Lower lobe of right lung (tissue), 2 donors: Measurements from ENCODE around the gene CRISP3. TPM values are rescaled to one million over a fixed set of nuclear protein-coding genes. Genes with fewer than 3 reads are reported as not detected.

Experiments used
- ATAC-seq, 2 donors: fragments of 200-7000 bp; cut with Tn5 transposase; one replicate each; pipeline ENCODE4 v1.9.1; 2020 to 2022; ENCODE audit warnings: mild to moderate bottlenecking in 2 of 2, moderate library complexity in 2 of 2
- DNase-seq: peaks from one replicate; pipeline ENCODE4 v3.0.0-alpha.2; 2020
- H3K27ac ChIP-seq: fragments of 200-600 bp; one replicate; pipeline ENCODE4 v1.8.0; 2022
- H3K27me3 ChIP-seq: fragments of 200-600 bp; one replicate; pipeline ENCODE4 v1.8.0; 2022; ENCODE audit warnings: low read depth
- H3K36me3 ChIP-seq: fragments of 200-600 bp; one replicate; pipeline ENCODE4 v1.8.0; 2022; ENCODE audit warnings: mild to moderate bottlenecking
- H3K4me1 ChIP-seq: fragments of 200-600 bp; one replicate; pipeline ENCODE4 v1.8.0; 2022
- H3K4me3 ChIP-seq: fragments of 200-600 bp; one replicate; pipeline ENCODE4 v1.8.0; 2022; ENCODE audit warnings: mild to moderate bottlenecking
- H3K9me3 ChIP-seq: fragments of 200-600 bp; one replicate; pipeline ENCODE4 v1.8.0; 2022
- CTCF ChIP-seq: fragments of 200-600 bp; IDR thresholded peaks from one replicate; pipeline ENCODE4 v1.8.0; 2022; ENCODE audit warnings: antibody characterized with exemption, mild to moderate bottlenecking
- intact Hi-C: fragments of 100-400 bp; cut with DNase I; formaldehyde crosslinking; loops from one replicate; pipeline ENCODE4 v1.11.0; 2022
- long read RNA-seq: library from polyadenylated mRNA; unstranded; transcript quantifications from one replicate; pipeline ENCODE4 v2.0.0, GENCODE V29; 2021
- total RNA-seq: library from RNA; stranded (reverse); fragmentation: NEBNext Ultra II Directional; extraction: Animal tissue kit (Norgen Biotek cat#: 25700); gene quantifications from one replicate; pipeline ENCODE4 v1.2.1, GENCODE V29; 2021
- donor health status: DM: no; HTN: yes; CAD: no; lungs with severe emphysema.

The CRISP3 gene
- total RNA-seq: 2.5 TPM
- long read RNA-seq: 0 reads

GRCh38 chr6:49744259-49744658 lies at the start of gene CRISP3:
Gene CRISP3 (minus strand): TSS chr6:49744388. CDS start chr6:49744367, 21 bp downstream.
- Histone ChIP-seq H3K4me1 (no peaks in the 10 kb centered on the region), H3K27me3 (no peaks in the 10 kb centered on the region), H3K4me3 (no peak within 1 kb of the TSS), H3K36me3 (no peaks in the 10 kb centered on the region), H3K9me3 (no peaks in the 10 kb centered on the region), H3K27ac (no peak within 1 kb of the TSS)
- intact Hi-C loops: no loop called here
- ATAC-seq: no peak
- no peak for TF ChIP-seq CTCF
- DNase-seq: no peak

DNA sequence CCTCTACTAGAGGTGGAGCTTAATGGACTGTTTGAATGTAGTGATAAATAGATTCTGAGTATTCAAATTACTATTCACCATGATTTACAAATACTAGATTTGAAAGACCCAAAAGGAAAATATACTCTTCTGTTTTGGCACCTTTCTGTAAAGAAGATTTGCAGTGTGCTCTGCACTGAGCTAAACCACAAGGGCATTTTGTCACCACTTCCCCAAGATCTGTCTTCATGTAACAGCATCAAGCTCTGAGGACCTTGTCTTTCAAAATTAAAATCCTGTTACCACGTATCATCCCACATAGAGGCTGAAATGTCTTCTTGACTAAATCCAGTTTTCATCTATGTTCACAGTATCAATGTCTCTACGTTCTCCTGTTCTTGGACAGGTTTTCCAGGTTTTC lies 46.2 kb upstream of the CRISP3 start:
- no peaks in the 10 kb centered on the region for H3K36me3 ChIP-seq
- no peaks in the 10 kb centered on the region for H3K27me3 ChIP-seq
- TF ChIP-seq CTCF: no peak
- no peaks in the 10 kb centered on the region for H3K9me3 ChIP-seq
- H3K4me3 ChIP-seq: no peak overlapping the region
- intact Hi-C loops: no loop called here
- no peak overlapping the region for H3K27ac ChIP-seq
- ATAC-seq: no peak
- no peaks in the 10 kb centered on the region for H3K4me1 ChIP-seq
- no peak for DNase-seq

DNA sequence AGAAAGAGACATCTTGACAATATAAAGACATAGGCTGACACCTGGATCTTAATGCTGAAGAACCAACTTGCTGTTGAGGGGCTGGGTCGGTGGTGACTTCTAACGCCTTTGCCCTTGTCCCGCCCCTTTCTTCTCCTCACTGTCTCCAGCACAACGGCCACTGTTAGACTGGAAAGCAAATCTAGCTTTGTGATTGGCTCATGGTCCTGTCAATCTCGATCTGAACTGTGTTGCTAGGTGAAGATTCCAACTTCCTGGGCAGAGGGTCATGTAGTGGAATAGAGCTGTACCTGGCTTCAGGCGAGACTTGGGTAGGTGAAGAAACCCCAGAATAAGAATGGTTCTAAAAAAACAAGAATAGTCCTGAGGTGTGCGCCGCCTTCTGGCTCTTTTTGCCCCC lies 43.0 kb upstream of the CRISP3 start, which contains the start of gene PGK2:
TSS of gene PGK2 (minus strand) at position 110 of the 400 bp plus-strand sequence. CDS start at position 12, 98 bp downstream.
- Histone ChIP-seq H3K4me1 (no peaks in the 10 kb centered on the region), H3K27ac (no peak within 1 kb of the TSS), H3K4me3 (no peak within 1 kb of the TSS), H3K36me3 (no peaks in the 10 kb centered on the region), H3K27me3 (no peaks in the 10 kb centered on the region), H3K9me3 (no peaks in the 10 kb centered on the region)
- intact Hi-C loops: no loop called here
- no peak for ATAC-seq
- no peak for DNase-seq
- no peak for TF ChIP-seq CTCF

GRCh38 chr6:49784272-49784671 lies 40.1 kb upstream of the CRISP3 start:
- no peaks in the 10 kb centered on the region for H3K27me3 ChIP-seq
- H3K9me3 ChIP-seq: no peaks in the 10 kb centered on the region
- intact Hi-C loops: no loop called here
- H3K36me3 ChIP-seq: no peaks in the 10 kb centered on the region
- H3K4me1 ChIP-seq: no peaks in the 10 kb centered on the region
- DNase-seq (no peak), ATAC-seq (no peak)
- no peak for TF ChIP-seq CTCF
- H3K4me3 ChIP-seq: no peak overlapping the region
- H3K27ac ChIP-seq: no peak overlapping the region

DNA sequence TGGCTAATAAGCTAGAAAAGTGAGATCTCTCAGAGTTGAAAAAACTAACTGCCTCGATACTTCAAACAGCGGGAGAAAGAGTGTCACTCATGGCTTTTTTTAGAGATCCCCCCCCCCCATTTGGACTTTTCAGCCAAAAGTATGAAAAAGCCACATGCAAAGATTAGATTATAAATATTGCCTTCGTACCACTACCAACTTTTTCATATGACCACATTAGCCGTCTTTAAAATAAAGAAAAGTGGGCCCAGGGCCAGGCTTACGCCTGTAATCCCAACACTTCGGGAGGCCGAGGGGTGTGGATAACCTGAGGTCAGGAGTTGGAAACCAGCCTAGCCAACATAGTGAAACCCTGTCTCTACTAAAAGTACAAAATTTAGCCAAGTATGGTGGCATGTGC lies 38.5 kb upstream of the CRISP3 start:
- intact Hi-C loops: no loop called here

More for the DNA sequence above, 38.5 kb upstream of the CRISP3 start:
- ATAC-seq: no peak
- no peaks in the 10 kb centered on the region for H3K27me3 ChIP-seq
- H3K36me3 ChIP-seq: no peaks in the 10 kb centered on the region
- TF ChIP-seq CTCF: no peak
- no peak overlapping the region for H3K4me3 ChIP-seq
- no peak overlapping the region for H3K27ac ChIP-seq
- no peaks in the 10 kb centered on the region for H3K4me1 ChIP-seq
- DNase-seq: no peak
- H3K9me3 ChIP-seq: no peaks in the 10 kb centered on the region
